HG02884 (cell line): ENCODE results near the gene WFDC1.

ENCODE experiments used
- ATAC-seq: cut with Tn5 transposase; IDR thresholded peaks from one replicate; pipeline ENCODE4 v1.9.1; 2021; ENCODE audit warnings: mild to moderate bottlenecking, moderate library complexity; ENCODE audit not compliant: unreplicated experiment

WFDC1 gene

DNA sequence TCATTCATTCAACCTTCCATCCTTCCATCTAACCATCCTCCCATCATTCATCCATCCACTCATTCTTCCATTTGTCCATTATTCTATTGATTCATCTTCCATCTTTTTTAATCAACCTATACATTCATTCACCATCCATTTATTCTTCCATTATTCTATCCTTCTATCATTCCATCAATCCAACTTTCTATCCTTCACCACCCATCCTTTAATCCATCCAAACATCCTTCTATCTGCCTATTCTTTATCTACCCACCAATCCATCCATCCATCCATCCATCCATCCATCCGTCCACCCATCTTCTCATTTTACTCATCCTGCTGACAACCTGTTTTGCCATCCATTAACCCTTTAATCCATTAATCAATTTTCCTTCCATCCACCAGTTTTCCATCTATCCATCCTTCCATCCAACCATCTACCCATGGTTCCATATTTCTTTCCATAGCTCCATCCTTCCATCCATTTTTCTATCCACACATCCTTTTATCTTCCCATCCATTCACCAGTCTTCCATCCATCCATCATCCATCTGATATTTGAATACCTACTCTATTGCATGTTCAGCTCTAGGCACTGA is 21.8 kb upstream of the WFDC1 start:
- ATAC-seq: no peak

DNA sequence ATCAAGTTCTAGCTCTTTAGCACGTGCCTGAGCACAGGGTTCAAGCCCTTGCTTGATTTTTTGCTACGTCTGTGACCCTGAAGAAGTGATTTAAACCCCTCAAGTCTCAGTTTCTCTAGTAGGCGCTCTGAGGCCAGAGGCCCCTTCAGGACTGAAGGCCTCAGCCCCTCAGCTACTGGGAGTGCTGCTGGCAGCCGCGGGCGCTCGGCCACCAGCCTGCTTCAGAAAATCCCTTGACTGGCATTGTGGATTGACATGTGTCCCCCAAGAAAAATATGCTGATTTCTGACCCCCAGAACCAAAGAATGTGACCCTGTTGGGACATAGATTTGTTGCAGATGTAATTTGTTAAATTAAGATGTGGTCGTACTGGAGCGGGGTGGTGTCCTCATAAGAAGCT is 20.2 kb upstream of the WFDC1 start:
- no peak for ATAC-seq

DNA sequence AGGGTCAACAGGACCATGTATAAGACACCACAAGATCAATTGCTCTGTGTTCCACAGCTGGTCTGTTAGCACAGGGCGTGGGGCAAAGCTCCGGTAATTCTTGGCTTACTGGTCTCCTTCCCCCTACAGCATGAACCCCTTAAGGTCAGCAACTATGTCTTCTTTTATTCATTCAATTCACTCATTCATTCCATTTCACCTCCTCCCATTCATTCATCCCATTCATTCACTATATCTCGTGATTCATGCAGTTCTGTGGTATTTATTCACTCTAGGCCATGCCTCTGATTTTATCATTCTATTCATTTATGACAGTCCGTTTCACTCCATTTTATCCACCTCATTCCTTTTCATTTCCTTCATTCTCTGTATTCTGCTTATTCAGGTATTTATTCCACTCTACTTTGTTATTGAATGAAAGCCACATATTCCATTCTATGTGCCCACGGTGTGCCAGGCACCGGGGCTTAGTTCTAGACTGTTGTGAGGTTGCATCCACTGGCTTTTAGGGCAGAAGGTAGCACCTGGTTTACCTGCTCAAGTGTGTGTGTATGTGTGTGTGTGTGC is 19.0 kb upstream of the WFDC1 start:
- no peak for ATAC-seq

DNA sequence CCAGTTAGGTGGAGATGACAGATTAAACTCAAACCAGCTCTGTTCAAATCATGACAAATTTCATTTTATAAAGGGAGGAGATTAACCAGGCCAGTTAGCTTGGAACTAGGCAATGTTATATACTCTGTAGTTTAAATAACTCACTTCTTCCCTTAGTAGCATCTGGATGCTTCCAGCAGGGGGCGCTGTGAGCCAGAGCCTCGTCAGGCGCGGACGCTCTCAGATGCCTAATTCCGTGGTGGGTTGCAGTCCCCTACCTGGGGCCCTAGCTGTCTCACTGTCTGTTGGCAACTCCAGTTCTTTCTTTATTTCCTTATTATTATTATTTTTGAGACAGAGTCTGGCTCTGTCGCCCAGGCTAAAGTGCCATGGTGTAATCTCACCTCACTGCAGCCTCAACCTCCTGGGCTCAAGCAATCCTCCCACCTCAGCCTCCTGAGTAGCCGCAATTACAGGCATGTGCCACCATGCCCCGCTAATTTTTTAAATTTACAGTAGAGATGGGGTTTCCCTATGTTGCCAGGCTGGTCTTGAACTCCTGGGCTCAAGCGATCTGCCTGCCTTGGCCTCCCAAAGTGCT is 17.3 kb upstream of the WFDC1 start:
- ATAC-seq: no peak

DNA sequence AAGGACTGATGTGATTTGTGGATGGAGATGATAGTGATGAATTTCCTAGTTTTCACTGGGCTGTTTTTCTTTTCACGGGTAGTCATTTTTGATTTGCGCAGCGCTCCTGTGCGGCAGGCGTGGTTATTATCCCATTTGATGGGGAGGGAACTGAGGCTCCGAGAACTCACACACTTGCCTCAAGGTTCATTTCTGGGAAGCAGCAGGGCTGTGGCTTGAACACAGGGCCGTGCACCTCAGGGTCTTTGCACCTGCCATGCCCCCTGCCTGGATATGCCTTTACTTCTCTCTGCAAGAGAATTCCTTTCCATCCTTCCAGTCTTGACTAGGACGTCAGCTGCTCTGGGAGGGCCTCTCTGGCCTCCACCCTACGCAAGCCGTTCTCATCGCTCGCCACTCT is 16.3 kb upstream of the WFDC1 start:
- no peak for ATAC-seq

DNA sequence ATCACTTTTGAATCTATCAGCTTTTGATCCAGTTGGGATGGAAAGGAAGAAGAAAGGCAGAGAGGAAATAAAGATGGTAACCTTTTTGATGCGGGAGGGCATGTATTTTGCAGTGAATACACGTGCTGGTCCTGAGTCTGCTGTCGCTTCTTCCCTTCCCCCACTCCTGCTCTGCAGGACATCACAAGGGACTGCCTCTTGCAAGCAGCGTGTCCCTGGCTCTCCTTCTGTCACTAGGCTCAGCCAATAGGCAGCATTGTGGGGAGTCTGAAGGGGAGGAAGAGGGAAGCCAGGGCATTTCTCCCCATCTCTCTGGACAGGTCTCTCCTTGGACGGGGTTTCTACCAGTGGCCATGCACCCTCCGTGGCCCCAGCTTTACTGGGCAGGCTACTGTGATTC is 15.7 kb upstream of the WFDC1 start:
- no peak for ATAC-seq

DNA sequence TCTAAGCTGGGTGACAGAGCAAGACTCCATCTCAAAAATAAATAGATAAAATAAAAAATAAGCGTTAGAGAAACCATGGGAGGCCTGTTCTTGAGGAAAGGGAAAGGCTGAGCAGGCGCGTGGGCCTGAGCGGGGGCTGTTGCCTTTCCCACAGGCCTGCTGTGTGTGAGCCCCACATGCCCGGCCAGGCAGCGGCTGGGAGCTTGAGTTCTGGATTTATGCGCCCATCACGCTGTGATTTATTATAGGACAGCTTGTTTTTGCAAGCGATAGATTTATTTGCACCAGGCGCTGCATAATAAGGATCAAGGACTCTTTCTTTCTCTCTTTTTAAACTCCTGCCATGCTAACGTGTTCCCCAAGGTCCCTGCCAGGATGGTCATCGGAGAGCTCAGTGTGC is 14.8 kb upstream of the WFDC1 start:
- no peak for ATAC-seq

DNA sequence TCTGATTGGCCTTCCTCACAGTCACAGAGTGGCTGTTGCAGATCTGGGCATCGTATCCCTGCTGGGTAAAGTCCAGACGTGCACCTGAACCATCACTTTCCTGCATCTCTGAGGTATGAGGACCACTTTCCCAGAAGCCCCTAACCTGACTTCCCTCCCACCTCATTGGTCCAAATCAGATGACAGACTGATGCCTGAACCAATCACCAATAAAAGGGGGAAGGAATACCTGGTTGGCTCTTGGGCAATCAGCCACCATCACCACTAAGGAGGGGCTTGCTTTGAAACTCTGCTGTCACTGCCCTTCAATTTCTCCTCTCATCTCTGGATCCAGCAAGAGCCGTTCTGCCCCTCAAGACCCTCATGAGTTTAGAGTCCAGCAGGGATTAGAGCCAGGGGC is 13.6 kb upstream of the WFDC1 start:
- ATAC-seq: no peak

DNA sequence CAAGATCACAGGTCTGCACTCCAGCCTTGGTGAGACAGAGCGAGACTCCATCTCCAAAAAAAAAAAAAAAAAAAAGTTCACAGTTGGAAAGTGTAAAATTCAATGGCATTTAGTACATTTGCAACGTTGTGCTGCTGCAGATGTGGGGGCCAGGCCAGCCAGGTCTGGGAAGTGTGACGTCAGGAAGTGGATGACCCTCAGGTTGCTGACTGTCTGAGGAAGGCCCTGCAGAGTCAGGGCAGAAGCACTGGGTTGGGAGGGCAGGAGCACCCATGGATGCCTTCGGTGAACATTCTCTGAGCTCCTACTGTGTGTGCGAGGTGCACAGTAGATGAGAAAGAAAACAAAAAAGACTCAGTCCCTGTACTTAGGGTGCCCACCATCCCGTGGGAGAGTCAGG is 12.1 kb upstream of the WFDC1 start:
- no peak for ATAC-seq

DNA sequence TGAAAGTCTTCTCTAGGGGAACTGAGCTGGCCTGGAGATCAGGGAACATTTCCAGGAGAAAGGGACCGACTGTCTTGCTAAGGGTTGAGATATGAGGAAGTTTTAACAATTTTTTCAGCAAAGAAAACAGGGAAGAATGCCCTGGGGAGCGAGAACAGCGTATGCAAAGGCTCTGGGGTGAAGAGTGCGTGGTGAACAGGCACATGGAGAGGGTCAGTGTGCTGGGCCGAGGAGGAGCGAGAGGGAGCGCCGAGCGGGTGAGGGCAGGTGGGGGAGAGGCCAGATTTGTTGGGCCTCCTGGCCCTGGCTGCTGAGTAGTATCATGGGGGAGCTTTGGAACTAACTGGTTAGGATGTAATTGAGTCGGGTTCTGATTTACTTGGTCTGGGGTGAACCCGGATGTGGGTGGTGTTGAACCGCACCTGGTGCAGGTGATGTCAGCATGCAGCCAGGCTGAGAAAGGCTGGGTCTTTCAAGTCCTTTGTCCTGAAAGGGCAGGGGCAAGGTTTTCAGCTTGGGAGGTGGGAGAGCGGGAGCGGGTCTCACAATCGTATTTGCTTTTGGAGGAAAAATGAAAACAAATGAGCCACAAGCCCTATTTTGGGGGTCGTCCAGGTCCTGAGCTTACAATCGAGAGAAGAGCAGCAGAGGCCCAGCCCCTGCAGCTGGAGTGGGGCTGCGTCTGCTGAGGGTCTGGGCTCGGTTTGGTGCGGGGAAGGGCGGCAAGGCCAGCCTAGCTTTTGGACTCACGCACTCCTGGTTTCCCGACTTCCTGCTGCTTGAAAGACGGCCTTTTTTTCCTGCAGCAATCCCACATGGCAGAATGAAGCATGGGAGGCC is 11.1 kb upstream of the WFDC1 start:
- ATAC-seq: no peak

DNA sequence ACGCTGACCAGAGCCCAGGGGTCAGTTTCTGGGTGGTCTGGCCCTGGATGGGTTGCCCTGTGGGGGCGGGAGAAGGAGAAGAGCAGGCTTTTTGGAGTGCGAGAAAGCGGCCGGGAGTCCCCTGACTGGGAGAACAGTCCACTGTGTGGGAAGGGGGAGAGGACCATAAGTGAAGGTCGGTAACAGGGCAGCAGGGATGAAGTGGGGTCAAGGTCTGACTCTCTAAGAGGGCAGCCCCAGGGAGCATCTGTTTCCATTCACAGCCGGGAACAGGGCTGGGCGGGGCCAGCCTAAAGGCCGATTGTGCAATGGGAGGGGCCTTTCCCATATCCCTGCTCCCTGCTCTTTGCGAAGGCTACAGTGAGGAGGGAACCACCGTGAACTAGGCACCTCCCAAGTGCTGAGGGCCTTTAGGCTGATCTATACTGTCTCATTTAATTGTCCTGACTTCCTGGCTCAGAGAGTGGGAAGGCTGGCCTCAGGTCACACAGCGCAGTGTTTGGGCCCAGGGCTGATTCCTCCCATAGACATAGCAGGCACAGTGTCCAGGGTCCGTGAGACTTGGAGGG is 10.4 kb upstream of the WFDC1 start:
- ATAC-seq: no peak

DNA sequence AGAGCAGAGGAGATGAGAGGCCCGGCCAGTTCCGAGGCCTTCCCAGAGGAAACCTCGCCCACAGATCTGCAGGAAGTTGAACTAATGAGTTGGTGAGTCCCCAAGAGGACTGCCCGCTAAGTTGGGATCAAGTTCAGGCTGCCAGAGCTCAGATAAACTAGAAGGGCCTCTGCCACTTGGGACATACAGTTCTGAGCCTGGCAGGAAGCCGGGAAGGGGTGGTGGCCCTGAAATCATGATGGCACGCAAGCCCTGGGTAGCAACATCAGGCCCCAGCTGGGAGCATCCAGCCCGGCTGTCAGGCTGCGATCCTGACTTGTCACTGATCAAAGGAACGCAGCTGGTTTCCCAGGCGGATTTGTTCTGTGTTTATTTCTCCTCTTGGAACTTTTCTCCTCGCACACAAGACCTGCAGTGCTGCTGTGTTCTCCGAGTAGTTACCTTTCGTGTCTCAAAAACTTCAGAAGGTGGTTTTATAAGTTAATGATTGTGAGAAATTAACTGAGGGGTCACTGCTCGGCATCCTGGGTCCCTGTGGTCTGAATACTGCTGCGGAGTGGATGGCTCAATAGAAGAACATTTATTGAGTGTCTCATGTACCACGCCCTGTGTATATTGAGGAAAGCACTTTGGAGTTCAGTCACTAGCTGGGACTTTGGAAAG is 8.0 kb upstream of the WFDC1 start:
- no peak for ATAC-seq

DNA sequence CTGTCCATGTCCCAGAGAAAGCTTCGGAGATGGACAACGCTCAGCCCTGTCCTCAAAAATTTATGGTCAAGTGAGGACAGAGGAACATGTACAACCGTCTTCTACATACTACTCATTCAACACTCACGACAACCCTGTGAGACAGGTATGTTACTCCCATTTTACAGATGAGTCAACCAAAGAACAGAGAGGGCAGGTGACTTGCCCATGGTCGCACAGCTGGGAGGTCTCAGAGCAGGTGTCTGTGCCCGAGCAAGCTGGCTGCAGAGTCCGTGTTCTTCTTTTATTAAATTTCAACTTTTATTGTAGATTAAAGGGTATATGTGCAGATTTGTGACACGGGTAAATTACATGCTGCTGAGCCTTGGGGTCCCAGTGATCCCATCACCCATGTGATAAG is 5.8 kb upstream of the WFDC1 start:
- no peak for ATAC-seq

DNA sequence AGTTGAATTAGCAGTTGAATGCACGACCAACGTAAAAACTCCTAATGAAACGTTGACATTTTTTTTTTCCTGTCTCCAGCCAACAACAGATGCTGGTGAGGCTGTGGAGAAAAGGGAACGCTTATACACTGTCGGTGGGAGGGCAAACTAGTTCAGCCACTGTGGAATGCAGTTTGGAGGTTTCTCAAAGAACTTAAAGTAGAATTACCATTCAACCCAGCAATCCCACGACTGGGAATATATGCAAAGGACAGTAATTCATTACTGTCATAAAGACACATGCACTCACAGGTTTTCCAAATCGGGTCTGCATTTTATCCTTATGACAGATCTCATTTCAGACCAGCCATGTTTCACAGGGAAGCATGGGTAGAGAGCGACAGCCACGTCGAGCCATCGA is 3.5 kb upstream of the WFDC1 start:
- ATAC-seq: no peak

DNA sequence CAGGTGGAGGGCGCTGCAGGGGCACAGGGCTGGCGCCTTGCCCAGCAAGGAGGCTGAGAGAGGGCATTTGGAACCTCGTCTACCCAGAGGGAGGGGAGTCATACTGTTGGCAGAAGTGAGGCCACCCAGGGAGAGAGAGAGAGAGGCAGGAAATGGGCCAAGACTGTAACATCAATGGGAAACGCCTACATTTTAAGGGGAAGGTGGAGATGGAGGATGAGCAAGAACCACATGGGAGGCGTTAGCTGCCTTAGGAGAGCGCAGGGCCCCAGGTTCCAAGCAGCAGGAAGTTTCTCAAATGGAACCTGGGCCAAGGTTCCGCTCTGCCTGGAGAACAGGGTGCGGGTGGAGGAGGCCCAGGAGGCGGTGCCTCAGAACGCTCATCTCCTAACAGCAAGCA is 2.7 kb upstream of the WFDC1 start:
- ATAC-seq: no peak

DNA sequence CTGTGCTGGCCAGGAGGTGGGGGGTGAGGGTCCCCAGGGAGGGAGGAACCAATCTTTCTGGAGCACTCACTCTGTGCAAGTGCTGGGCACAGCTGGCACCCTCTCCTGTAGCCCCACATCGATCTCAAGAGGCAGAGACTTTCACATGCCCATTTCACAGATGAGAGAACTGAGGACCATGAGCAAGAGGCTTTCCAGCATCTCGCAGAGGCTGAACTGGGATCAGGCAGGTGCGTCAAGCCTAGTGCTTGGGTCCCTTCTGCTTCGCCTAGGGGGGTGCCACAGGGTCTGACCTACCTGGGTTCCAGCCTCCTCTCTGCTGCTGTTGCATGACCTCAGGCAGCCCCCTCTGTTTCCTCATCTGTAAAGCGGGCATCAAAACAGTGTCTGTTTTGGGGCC is 1.3 kb upstream of the WFDC1 start:
- no peak for ATAC-seq

DNA sequence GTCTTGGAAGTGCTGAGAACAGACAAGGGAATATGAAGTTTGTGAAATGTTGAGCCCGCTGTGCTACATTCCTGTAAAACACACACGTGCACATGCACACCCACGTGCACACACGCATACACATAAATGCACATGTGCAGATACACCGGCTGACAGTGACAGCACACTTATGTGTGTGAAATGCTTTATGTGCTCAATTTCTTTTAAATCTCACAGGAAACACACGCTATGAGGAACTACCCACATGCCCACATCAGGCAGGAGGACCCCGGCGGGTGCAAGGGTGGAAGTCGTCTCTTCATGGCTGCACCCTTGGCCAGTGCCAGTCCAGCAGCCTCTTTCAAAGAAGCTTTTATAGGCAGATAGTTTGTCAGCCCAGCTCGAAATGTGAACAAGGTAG is 561 bp upstream of the WFDC1 start:
- no peak for ATAC-seq

DNA sequence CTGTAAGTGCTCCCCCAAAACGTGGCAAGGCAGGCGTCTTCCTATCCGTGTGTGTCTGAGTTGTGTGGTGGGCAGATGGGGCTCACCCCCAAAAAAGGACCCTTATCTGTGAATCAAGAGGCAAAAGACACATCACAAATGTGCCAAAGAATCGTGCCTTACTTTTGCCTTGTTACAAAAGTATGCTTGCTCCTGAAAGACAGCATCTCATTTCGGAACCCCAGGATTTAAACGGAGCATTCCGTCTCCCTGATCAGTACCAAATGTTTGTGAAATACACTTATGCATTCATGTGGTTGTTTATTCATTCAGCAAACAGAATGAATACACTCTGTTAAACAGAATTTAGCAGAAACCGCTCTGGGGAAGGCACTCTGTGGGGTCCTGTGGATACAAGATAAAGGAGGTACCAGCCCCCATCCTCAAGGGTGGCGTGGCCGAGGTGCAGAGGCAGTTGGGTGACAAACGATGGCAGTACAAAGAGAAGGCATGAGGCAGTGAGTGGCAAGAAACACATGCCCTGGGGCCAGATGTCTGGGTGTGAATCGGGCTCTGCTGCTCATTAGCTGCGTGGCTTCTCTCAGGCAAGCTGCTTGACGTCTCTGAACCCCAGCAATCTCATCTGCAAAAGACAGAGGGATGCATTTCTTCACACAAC is 654 bp downstream of the WFDC1 start:
- ATAC-seq: no peak

DNA sequence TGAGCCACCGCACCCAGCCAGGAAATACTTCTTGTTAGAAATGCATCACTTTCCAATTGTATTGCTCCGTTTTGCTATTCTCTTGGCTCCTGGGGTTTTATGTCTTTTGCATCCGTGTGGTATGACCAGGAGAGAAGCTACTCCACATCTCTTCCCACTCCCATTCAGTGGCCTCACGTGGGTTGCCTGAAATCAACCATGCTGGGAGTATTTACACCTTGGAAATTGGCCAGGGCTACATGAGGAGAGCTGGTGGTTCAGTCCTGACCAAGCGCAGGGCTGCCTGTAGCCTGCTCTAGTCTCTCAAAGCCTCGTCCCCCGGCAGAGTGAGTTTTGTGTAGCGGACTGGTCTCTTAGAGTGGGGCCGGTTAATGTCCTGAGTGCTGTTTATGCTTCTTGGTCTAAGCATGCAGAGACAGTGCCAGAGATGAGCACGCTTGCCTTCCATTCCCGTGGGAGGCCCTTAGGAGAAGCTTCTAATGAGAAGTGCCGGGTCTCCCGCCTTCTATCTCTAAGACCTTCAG is 3.8 kb downstream of the WFDC1 start:
- ATAC-seq: no peak

DNA sequence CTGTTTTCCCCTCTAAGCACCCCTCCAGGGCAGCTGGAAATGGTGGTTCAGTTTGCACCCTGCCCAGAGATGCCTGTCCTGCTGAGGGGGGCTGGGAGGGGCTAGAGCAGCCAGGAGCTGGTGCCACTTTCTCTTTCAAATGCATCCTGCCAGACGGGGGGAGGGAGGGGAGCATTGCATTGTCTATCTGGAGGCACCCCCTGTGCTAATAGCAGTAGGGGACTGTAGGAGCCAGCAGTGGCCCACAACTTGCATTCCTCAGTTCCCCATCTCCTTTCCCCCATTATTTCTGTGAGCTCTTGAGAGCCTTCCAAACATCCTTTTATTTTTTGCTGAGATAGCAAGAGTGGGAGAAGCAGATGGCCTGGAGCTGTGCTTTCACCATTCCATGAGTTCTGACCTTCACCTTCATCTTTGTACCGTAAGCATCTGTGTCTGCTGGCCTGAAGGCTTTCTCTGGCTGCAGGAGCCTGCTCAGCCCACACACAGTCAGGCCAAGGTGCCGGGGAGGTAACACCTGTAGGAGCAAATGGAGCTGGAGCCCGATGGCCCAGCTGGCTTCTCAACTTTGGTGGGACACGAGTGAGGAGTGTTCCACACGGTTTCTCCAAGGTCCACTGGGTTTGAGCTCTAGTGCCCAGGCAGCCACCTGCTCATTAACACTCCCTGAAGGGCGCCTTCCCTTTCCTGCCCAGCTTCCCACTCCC is 5.2 kb downstream of the WFDC1 start:
- ATAC-seq: no peak
